SH-SY5Y (cell line): ENCODE results near the gene GNG14.

Experiments used
- GATA2 ChIP-seq: IDR thresholded peaks from 2 replicates; pipeline ENCODE4 v1.6.1; 2011; ENCODE audit warnings: mild to moderate bottlenecking, low read depth, low read length
- GATA3 ChIP-seq: IDR thresholded peaks from 2 replicates; pipeline ENCODE4 v1.6.1; 2011; ENCODE audit warnings: low read depth, mild to moderate bottlenecking, low read length, moderate library complexity

DNA sequence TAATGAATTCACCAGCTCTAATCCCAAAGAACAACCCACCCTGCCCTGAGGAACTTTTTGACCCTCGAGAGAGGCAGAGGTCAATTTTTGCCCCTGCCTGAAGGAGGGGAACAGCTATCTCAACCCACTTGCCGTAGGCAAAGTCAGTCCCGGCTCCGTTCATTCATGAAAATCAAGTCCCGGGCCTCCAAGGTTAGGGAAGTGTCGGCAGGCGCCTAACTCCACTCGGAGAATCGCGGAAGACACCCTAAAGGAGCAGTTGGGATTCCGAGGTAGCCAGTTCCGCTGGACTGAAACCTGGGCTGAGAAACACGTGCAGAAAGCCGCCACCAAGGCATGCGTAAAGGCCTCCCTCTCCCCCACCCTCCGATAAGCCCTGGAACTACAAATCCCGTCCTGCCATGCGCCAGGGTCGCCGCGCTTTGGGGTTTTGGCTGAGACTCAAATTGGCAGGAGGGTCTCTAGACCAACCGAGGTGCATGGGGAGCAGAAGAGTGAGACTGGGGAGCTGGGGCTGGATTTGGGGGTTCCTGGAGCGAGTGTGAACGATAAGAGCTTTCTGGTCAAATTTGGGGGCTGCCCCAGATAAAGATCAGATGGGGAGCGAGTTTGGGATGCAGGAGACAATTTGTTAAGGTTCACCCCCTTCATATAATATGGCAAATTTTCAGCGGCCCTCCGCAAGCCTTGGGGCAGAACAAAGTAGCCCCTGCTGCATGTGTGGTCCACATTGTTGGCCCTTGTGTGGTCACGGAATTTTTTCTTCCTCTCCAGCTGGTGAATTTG lies 36.0 kb downstream of the GNG14 start, which contains the start of gene TNPO2:
- TF ChIP-seq GATA2 (peak; percentile 89), GATA3 (no peak; the same call in 1 of the 2 replicates)
